ENCODE data around the gene TIMM8B. TPM values are rescaled to one million over a fixed set of nuclear protein-coding genes. Genes with fewer than 3 reads are reported as not detected.

TIMM8B gene
- total RNA-seq, 2 donors from 2014 or later: 7.5 to 9.6 TPM

GRCh38 chr11:112087212-112087611 lies 656 bp upstream of the TIMM8B start:
- Histone ChIP-seq H3K36me3 (replicated peaks in 1 of 2; ENCODE audit: insufficient read depth in 1 of 2, low read depth in 2 of 2) (peaks cover 0 to 24% of the 10 kb centered on the region in 2 donors), H3K4me3 (peak overlapping the region; percentile 33 to 96), H3K4me1 (peaks cover 32% of the 10 kb centered on the region), H3K9me3 (no peaks in the 10 kb centered on the region), H3K27me3 (no peaks in the 10 kb centered on the region), H3K27ac (peak overlapping the region; percentile 59 to 78 (median 66))
- WGBS, 2 donors: 13 to 14% methylated on average over 10 of the region's 10 CpGs
- TF ChIP-seq CTCF (IDR thresholded peaks at IDR 0.05): no peak
- intact Hi-C loops (cut with DNase I): no loop called here
- ATAC-seq (no peak), DNase-seq (no peak)

- no peaks in the 10 kb centered on the region for H3K9me3 ChIP-seq
- H3K27ac ChIP-seq: peak overlapping the region; percentile 59 to 78 (median 66)
- peak in 3 of 4 donors; percentile 11 to 23 (median 19) for DNase-seq
- peak; percentile 23 for ATAC-seq
- TF ChIP-seq CTCF (IDR thresholded peaks at IDR 0.05) (no peak), POLR2A (IDR thresholded peaks at IDR 0.05) (no peak)
- no peaks in the 10 kb centered on the region for H3K27me3 ChIP-seq
- peak overlapping the region; percentile 33 to 96 for H3K4me3 ChIP-seq
- WGBS, 2 donors: 3 to 4% methylated on average over 19 of the region's 19 CpGs
- intact Hi-C loops (cut with DNase I): no loop called here
- H3K36me3 ChIP-seq (replicated peaks in 1 of 2; ENCODE audit: insufficient read depth in 1 of 2, low read depth in 2 of 2): peaks cover 0 to 19% of the 10 kb centered on the region in 2 donors
- H3K4me1 ChIP-seq: peaks cover 32% of the 10 kb centered on the region
Observed at GRCh38 chr11:112085822-112086421, 634 bp downstream of the TIMM8B start.

GRCh38 chr11:112082729-112083128 lies 3.8 kb downstream of the TIMM8B start:
- Histone ChIP-seq H3K9me3 (no peaks in the 10 kb centered on the region), H3K27me3 (no peaks in the 10 kb centered on the region), H3K36me3 (replicated peaks in 1 of 2; ENCODE audit: insufficient read depth in 1 of 2, low read depth in 2 of 2) (peaks cover 0 to 25% of the 10 kb centered on the region in 2 donors), H3K27ac (no peak overlapping the region), H3K4me1 (peaks cover 15% of the 10 kb centered on the region), H3K4me3 (no peak overlapping the region)
- DNase-seq (no peak), ATAC-seq (no peak)
- no peak for TF ChIP-seq CTCF (IDR thresholded peaks at IDR 0.05)
- no peak for TF ChIP-seq POLR2A (IDR thresholded peaks at IDR 0.05)
- 67 to 70% methylated on average over 4 of the region's 4 CpGs for WGBS, 2 donors
- intact Hi-C loops (cut with DNase I): no loop called here

- intact Hi-C loops (cut with DNase I): no loop called here
- Histone ChIP-seq H3K9me3 (no peaks in the 10 kb centered on the region), H3K27ac (peak within 1 kb of the TSS; percentile 63 to 95 (median 80)), H3K27me3 (no peaks in the 10 kb centered on the region), H3K4me1 (peaks cover 21% of the 10 kb centered on the region), H3K36me3 (replicated peaks in 1 of 2; ENCODE audit: insufficient read depth in 1 of 2, low read depth in 2 of 2) (peaks cover 0 to 8% of the 10 kb centered on the region in 2 donors), H3K4me3 (peak within 1 kb of the TSS; percentile 75 to 94)
- peak; percentile 90 for ATAC-seq
- DNase-seq: peak; percentile 75 to 86 (median 82)
- 0% methylated on average over 39 to 43 of the region's 43 CpGs for WGBS, 2 donors
- TF ChIP-seq CTCF (IDR thresholded peaks at IDR 0.05) (peak in 4 of 7 experiments; percentile 17 to 37 (median 26)), POLR2A (IDR thresholded peaks at IDR 0.05) (peak in 2 of 3 donors; percentile 48 to 51)
Observed at GRCh38 chr11:112073941-112074811, 12.4 kb downstream of the TIMM8B start, which contains the start of the genes NKAPD1 and PIH1D2. TSS of gene NKAPD1 (plus strand) at chr11:112074299. CDS start at chr11:112075575, 1,276 bp downstream. TSS of gene PIH1D2 (minus strand) at chr11:112074017. CDS start at chr11:112073174, 843 bp downstream.
